H1 (cell line): ENCODE data around the gene CCNK. TPM values are rescaled to one million over a fixed set of nuclear protein-coding genes. Genes with fewer than 3 reads are reported as not detected.

Experiments
- CHD2 ChIP-seq: IDR thresholded peaks from 2 replicates; pipeline ENCODE4 v1.6.1; 2012; ENCODE audit warnings: low read length, improper control_type of control experiment
- EGR1 ChIP-seq: IDR thresholded peaks from 2 replicates; pipeline ENCODE4 v1.6.1; 2011; ENCODE audit warnings: low read depth, low read length, borderline replicate concordance
- polyA plus RNA-seq, 7 experiments: library from polyadenylated mRNA; depleted of rRNA in 3 of 7; stranded (reverse) in 5 of 7; unstranded in 2 of 7; fragments of >200 nt in 5 of 7; fragments of 200-250 nt in 2 of 7; gene quantifications; 1 replicate in 5 of 7; 2 replicates in 1 of 7; 4 replicates in 1 of 7; pipeline versions ENCODE4 v1.2.1 to v1.2.3, GENCODE V29; 2011 to 2013; ENCODE audit warnings: missing spikeins in 2 of 7, mixed read lengths in 2 of 7
- total RNA-seq: library from RNA; stranded (reverse); fragmentation: NEBNext Ultra II Directional; extraction: Animal tissue kit (Norgen Biotek cat#: 25700); gene quantifications from 2 replicates; pipeline ENCODE4 v1.2.1, GENCODE V29; 2021
- TF ChIP-seq, protein P1 (sequence below): IDR thresholded peaks from 2 replicates; pipeline ENCODE4 v1.6.1; 2012; ENCODE audit warnings: inconsistent platforms

Gene CCNK
- total and polyA plus RNA-seq, 2 of the 8 experiments (the other 6 are each of a cell fraction or from before 2014, with no cell fraction given) = 10.7 to 82.7 TPM

GRCh38 chr14:99522025-99522401 is 40.8 kb downstream of the CCNK start (continued):
- TF ChIP-seq, protein P1, sequence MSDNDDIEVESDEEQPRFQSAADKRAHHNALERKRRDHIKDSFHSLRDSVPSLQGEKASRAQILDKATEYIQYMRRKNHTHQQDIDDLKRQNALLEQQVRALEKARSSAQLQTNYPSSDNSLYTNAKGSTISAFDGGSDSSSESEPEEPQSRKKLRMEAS = no peak
- TF ChIP-seq EGR1 = no peak
- no peak for TF ChIP-seq CHD2
